GM18526 (cell line): Measurements from ENCODE around the gene HMG20B.
A peak's percentile ranks its signal among the peaks of the same experiment; 100 is the strongest.

Experiments
- POLR2A ChIP-seq: IDR thresholded peaks from 3 replicates; pipeline ENCODE4 v1.6.1; 2011; ENCODE audit not compliant: insufficient read length; ENCODE audit errors: extremely low read depth

Gene HMG20B

DNA sequence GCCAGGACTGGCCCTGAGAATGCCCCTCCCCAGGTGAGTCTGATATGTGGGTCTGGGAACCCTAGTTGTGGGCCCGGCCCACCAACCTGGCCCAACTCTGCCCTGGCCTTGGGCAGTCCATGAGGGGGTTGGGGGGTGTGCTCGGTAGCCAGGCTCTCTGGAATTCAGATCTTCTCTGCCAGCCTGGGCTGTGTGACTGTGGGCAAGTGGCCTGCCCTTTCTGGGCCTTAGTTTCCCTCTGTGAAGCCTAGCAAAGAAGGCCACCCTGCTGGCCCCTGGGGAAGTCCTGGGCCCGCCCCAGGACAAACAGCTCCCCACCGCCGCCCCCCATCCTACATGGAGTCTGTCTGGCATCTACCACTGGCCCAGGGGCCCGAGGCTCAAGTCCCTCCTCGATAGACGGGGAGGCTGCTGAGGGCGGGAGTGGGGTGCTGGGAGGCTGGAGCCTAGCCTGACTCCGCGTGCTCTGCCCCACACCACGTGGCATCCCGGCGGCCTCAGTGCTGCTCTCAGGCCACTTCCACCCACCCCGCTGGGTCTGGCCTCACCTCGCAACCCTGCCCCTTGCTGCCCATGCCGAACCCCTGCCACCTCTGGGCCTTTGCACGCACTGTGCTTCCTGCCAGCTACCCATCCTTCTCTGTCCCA, 42.2 kb downstream of the HMG20B start:
- TF ChIP-seq POLR2A, result no peak

DNA sequence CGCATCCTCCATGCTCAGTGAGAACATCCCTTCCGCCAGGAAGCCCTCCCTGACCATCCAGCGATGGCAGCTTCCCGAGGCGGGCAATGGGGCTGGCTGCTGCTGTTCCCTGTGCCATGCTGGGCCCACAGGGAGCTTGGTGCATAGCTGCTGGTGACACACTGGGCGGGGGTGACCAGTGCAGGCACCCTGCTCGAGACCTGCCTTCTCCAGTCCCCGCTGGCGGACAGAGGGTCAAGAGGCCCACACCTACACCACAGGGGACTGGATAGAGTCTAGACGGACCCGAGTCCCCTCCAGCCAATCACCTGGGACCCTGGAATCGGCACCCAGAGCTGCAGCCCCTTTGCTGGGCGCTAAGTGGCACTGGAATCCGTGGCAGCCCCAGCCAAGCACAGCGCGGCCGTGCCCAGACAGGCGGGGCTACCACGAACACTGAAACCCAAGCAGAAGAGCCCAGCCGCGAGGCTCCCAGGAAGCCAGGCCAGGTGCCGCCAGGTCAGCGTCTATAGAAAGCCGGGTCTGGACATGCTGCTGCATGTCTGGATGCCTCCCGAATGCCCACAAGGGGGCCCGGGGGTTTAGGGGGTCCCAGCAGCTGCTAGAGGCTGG, 42.9 kb downstream of the HMG20B start:
- TF ChIP-seq POLR2A, result no peak

DNA sequence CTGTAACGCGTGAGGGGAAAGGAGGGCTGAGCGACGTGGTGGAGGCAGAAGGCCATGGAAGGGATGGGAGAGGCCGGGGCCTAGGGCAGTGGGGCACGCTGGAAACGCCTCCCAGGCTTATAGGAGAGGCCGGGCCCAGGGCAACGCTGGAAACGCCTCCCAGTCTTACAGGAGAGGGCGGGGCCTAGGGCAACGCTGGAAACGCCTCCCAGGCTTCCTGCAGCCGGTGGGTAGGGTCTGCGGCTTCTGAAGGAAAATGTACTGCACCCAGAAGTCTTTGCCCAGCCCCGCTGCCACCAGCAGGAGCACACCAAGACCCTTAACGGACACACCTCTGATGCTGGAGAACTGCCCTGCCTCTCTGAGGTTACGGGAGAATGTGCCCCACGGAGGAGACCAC, 44.7 kb downstream of the HMG20B start:
- no peak for TF ChIP-seq POLR2A

DNA sequence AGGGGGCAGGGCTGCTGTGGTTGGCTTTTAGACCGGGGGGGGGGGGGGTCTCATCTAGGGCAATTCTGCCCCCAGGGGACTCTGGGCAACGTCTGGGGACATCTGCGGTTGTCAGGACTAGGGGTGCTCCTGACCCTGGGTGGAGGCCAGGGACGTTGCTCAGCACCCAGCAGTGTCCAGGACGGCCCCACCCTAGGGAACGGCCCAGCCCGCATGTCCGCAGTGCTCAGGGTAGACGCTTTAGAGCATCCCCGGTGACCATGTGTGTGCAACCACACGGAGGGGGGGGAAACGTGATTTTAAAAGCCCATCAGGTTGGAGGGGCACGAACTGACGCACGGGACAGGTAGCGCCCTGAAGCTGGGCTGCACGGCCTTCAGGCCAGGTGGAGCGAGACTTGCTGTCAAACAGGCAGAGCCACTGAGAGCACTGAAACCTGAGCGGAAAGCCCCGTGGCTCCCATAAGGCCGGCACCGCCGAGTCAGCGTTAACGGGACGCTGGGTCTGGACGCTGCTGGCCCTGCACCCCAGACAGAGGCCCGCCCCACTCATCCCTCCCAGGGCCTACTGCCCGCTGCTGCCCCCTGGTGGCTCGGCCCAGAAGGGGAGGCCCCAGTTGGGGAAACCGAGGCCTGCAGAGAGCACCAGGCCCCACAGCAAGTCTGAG, 45.5 kb downstream of the HMG20B start:
- no peak for TF ChIP-seq POLR2A

DNA sequence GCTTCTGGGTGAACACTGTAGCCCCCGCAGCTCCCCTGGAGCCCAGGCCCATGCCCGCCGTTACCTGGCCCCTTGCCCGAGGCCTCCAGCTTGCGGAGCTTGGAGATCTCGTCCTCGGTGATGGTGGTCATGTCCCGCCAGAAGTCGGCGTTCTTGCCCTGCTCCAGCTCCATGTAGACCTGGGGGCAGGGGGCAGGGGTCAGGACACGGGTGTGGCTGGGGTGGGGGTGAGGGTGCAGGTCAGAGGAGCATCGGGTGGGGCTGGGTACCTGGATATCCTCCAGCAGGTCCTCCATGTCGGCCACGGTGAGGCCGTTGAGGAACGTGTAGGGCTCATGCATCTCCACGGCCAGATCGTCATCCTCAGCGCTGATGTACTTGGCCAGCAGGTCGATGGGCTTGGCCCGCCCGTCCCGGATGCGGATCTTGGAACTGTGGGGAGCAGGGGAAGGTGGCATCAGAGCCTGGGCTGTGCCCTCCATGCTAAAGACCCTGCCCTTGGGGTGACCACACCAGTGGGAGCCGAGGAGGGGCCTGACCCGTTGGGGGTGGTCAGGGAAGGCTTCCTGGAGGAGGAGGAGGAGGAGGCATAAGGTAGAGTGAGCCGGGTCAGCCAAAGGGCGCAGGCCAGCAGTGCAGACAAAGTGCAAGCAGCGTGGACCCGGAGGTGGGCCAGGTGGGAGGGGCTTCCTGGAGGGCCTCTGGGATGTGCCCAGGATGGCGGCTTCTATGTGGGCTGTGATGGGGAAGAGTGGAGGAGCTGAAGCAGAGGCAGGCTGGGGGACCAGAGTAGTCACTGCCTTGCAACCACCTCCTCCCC, 46.3 kb downstream of the HMG20B start:
- no peak for TF ChIP-seq POLR2A

DNA sequence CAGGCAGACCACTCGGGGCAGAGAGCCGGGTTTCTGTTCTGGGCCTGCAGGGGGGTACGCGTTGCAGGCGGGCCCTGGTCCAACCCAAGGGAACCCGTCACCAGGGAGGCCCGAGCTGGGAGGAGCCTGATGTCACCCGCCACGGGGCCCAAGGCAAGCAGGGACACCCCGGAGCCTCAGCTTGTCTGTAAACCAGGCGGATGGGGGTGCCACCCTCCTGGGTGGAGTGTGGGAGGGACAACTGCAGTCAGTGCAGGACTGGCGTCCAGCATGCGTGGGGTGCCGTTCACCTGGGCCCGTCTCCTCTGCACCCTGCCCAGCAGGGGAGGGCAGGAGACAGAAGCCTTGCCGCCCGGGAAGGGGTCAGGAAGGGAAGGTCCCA, 46.9 kb downstream of the HMG20B start:
- TF ChIP-seq POLR2A, result no peak

DNA sequence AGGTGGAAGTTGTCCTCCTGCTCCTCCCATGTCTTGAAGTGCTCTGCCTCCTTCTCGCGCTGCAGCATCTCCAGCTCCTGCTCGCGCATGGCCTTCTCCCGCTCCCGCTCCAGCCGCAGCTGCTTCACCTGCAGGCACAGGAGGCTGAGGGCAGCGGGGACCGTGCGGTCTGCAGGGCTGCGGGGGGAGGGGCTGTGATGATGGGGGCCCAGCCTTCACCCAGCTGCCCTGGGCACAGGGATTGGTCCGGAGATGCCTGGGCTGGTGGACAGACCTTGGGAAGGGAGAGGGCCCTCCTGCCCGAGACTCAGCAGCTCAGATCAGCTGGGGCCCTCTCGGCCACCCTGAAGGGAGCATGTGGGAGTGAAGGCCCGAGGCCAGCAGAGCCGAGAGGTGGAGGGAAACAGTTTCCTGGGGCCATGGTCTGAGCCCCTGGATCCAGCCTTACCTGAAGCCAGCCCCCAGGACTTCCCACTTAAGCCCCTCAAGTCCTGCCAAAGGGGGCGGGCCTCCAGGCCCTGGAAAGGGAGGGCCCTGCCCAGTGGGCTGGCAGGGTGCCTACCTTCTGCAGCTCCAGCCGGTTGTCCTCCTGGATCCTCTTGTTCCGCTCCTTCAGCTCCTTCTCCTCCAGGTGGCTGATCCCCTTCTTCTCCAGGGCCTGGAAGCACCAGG, 47.5 kb downstream of the HMG20B start:
- no peak for TF ChIP-seq POLR2A

DNA sequence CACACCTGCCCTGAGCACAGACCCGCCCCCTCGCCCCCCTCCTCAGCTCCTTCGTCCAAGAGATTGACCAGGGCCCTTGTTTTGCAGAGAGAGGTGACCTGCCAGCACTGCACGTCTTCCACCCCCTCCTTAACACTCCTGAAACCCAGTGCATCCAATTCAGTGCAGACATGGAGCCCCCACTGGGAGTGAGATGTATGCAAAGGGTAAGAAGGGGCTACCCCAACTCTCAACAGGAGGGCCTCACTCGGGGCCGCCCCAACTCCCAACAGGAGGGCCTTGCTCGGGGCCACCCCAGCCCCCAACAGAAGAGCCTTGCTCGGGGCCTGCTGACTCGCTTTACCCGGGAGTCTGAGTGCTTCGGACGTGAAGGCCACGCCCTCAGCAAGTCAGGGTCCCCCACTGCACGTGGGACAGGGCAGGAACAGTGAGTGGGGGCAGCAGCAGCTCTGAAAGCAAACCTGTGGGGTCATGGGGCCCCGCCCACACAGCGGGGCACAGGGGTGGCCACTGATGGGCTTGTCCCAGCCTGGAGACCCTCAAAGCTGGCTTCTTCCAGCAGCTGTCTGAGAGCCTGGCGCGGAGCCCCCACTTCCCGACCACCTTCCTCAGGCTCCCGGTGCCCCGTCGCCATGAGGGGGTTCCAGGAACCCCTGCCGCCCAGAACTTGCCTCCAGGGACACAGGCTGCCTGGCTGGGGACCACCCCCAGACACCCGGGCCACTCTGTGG, 48.2 kb downstream of the HMG20B start:
- no peak for TF ChIP-seq POLR2A

DNA sequence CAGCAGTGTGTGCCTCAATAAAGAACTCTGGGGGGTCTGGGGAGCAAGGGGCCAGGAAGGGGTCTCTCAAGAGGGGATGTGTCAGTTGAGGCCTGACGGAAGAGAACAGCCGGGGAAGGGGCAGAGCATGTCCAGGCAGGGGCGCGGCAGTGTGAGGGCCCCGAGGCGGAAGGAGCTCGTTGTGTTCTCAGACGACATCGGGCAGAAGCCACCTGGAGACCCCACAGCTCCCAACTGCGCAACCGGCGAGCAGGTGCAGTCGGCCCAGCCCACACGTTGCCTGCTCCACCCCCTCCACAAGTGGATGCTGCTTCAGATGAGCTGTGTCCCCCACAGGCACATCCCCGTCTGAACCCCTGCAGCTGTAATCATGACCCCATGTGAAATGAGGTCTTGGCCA, 48.9 kb downstream of the HMG20B start:
- TF ChIP-seq POLR2A, result no peak

DNA sequence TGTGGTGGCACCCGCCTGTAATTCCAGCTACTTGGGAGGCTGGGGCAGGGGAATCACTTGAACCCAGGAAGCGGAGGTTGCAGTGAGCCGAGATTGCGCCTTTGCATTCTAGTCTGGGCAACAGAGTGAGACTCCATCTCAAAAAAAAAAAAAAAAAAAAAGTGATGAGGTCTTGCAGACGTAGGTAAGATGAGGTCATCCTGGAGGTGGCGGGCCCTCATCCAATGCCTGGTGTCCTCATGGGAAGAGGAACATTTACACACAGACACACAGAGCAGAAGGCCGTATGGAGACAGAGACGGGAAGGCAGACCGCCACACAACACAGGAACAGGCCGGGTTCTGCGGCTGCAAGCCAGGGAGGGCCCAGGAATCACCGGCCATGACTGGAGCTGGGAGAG, 49.5 kb downstream of the HMG20B start:
- TF ChIP-seq POLR2A, result no peak

DNA sequence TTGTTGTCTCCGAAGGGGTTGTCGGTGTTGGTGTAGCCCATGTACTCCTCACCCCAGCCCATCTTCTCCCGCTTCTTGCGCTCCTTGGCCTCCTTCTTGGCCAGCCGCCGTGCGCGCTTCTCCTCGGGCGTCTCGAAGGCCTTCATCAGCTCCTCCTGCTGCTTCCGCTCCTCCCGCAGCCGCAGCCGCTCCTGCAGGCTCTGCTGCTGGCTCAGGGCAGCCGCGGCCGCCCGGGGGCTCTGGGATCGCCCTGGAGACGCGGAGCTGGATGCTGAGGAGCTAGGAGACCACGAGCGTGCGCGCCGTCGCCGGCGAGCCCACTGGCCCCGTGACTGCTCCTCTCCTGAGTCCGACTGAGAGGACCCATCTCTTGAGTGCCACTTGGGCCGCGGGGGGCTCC, 51.0 kb downstream of the HMG20B start:
- no peak for TF ChIP-seq POLR2A

DNA sequence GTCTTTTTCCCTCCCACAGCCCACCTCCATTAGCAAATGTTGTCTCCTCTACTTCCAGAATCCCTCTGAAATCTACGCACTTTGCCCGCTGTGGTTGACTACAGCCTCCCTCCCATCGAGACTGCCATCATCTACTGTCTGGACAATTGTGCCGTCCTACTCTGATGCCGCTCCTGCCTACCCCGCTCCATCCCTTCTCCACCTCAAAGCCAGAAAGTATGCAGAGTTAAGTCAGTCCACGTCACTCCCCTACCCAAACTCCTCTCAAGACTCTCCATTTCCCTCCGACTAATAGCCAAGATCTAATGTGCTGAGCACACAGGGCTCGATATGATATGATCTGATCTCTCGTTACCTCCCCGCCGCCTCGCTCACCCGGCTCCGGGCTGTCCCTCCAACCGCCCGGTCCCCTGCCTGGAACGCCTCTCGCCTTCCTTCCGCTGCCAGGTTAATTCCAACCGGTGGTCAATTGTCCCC, 53.3 kb downstream of the HMG20B start:
- no peak for TF ChIP-seq POLR2A

DNA sequence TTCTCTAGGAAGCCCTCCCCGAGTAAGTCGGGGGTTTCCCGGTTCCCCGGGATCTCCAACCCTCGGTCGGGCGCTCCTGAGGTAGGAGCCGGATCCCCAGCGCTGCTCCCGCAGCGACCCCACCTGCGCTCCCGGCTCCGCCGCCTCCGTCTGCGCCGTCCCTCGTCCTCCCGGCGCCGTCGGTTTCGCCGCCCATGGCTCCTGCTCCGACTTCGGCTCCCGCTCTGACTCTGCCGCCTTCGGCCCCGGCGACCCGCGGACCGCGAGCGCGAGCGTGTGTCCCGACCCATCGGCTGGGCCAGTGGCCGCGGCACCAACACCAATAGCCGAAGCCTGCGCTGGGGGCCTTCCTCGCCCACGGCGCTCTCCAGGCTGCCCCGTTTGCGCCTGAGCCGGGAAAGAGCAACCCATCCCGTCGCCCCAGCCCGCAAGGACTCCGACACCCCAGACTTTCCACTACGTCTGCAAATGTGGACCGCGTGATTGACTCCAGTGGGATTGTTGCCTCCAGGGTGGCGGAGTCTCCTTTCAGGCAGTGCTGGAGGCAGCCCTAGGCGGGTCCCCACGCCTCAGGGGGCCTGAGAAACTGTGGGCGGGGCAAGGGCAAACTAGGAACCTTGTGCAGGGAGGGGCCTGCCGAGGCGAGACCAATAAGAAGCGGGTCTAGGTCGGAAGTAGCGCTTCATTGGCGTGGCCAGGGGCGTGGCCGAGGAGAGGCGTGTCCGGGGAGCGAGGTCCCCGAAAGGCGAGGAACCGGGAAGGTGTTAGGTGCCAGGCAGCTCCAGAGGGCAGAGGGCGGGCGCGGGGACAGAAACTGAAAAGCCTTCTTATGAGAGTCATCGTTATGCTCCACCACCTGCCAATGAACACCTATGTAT, 54.0 kb downstream of the HMG20B start, which contains the start of gene CACTIN:
CACTIN (minus strand) TSS at position 318 of the 878 bp plus-strand sequence; CDS start at position 290, 28 bp downstream.
- peak; percentile 93 for TF ChIP-seq POLR2A
